Measurements from ENCODE around the gene VPS54.

DNA sequence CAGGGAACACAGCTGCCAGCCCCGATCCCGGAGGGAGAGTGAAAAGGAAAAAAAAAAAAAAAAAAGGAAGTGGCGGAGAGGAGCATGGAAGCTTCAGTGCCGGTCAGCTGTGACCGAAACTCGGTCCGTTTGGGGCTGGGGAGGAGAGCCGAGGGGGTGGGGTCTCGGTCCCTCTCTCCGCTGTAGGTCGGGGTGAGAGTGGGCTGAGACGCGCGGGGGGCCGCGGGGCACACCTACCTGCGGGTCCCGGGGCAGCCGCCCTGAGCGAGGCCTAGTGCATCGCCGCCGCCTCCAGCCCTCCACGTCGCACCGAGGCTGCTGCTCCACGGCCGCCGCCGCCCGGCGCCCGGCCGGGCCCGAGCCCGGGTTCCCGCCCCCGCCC, 536 bp downstream of the VPS54 start:
- TF ChIP-seq POLR2AphosphoS5 (IDR thresholded peaks at IDR 0.05; ENCODE audit: low read depth, low read length) (no peak), CTCF (IDR thresholded peaks at IDR 0.05) (no peak)
